Astrocyte (in vitro differentiated cells and primary cell): ENCODE data around the gene THY1.

Experiments used
- CTCF ChIP-seq: IDR thresholded peaks from 2 replicates; pipeline ENCODE4 v1.5.1; 2011; ENCODE audit warnings: low read depth, mild to moderate bottlenecking, inconsistent platforms, low read length, moderate library complexity; ENCODE audit not compliant: insufficient read depth
- EZH2 ChIP-seq: IDR thresholded peaks from 2 replicates; pipeline ENCODE4 v1.6.1; 2012; ENCODE audit warnings: mild to moderate bottlenecking, low read length, inconsistent platforms; ENCODE audit not compliant: insufficient read depth

GRCh38 chr11:119416606-119417580 lies 6.1 kb downstream of the THY1 start:
- TF ChIP-seq CTCF, result no peak
- TF ChIP-seq EZH2, result no peak
